Esophagus muscularis mucosa (tissue), 4 donors: ENCODE measurements around the gene NEDD9. TPM values are rescaled to one million over a fixed set of nuclear protein-coding genes. Genes with fewer than 3 reads are reported as not detected.

Experiments used
- DNase-seq: peaks from one replicate; pipeline ENCODE4 v3.0.0-alpha.2; 2017; ENCODE audit errors: extremely low spot score
- H3K27ac ChIP-seq, 4 donors: fragments of 200-600 bp; sonication (generic); replicated peaks in 1 of 4; 1 replicate in 3 of 4; 2 replicates in 1 of 4; pipeline ENCODE4 v1.5.1; 2016 to 2019; ENCODE audit warnings: mild to moderate bottlenecking in 1 of 4
- H3K27me3 ChIP-seq, 4 donors: fragments of 200-600 bp; sonication (generic); one replicate each; pipeline versions ENCODE4 v1.5.1 to v1.6.0; 2016 to 2019
- H3K36me3 ChIP-seq, 4 donors: fragments of 200-600 bp; sonication (generic); one replicate each; pipeline ENCODE4 v1.5.1; 2016 to 2019
- H3K4me1 ChIP-seq, 4 donors: fragments of 200-600 bp; sonication (generic); one replicate each; pipeline ENCODE4 v1.5.1; 2016 to 2019
- H3K4me3 ChIP-seq, 4 donors: fragments of 200-600 bp; sonication (generic); 1 replicate in 2 of 4; 2 replicates in 2 of 4; pipeline ENCODE4 v1.5.1; 2016 to 2019; ENCODE audit warnings: mild to moderate bottlenecking in 4 of 4, moderate library complexity in 1 of 4
- H3K9me3 ChIP-seq, 4 donors: fragments of 200-600 bp; sonication (generic); 1 replicate in 3 of 4; 2 replicates in 1 of 4; pipeline ENCODE4 v1.5.1; 2016 to 2019
- CTCF ChIP-seq, 3 experiments: fragments of 200-600 bp in 2 of 3; fragments of 450-650 bp in 1 of 3; sonication (generic) in 2 of 3; IDR thresholded peaks; one replicate each; pipeline ENCODE4 v1.5.1; 2017 to 2019; ENCODE audit warnings: antibody characterized with exemption in 3 of 3, mild to moderate bottlenecking in 2 of 3, moderate library complexity in 1 of 3
- EP300 ChIP-seq: sonication (generic); formaldehyde crosslinking; IDR thresholded peaks from one replicate; pipeline ENCODE4 v1.6.1; 2017; ENCODE audit warnings: antibody characterized with exemption
- POLR2A ChIP-seq: fragments of 450-650 bp; IDR thresholded peaks from one replicate; pipeline ENCODE4 v1.6.1; 2017; ENCODE audit warnings: antibody characterized with exemption, moderate library complexity, mild to moderate bottlenecking, low read depth
- POLR2AphosphoS5 ChIP-seq, 2 donors: sonication (generic); formaldehyde crosslinking; IDR thresholded peaks; one replicate each; pipeline ENCODE4 v1.6.1; 2017; ENCODE audit warnings: antibody characterized with exemption in 2 of 2
- WGBS: methylation state at CpG from one replicate; pipeline ENCODE4 v1.1.5; 2018; 5-methylcytosine and 5-hydroxymethylcytosine counted together
- intact Hi-C: fragments of 100-400 bp; cut with DNase I; formaldehyde crosslinking; loops from one replicate; pipeline ENCODE4 v1.15.1; 2023
- total RNA-seq, 4 donors: library from RNA; depleted of rRNA; stranded (reverse); fragments of >200 nt; gene quantifications; one replicate each; pipeline versions ENCODE4 v1.1.0 to v1.2.1, GENCODE V29; 2016

NEDD9 gene
- total RNA-seq, 4 donors from 2014 or later, result 18.3 to 47.2 (median 32.9) TPM

GRCh38 chr6:11218538-11219399, 13.7 kb downstream of the NEDD9 start:
- no peak overlapping the region for H3K4me3 ChIP-seq
- peak overlapping the region; percentile 52 to 82 (median 74) for H3K27ac ChIP-seq
- intact Hi-C loops, result no loop called here
- H3K36me3 ChIP-seq, result peaks cover 0 to 16% (median 0%) of the 10 kb centered on the region in 4 donors
- TF ChIP-seq POLR2AphosphoS5 (IDR thresholded peaks at IDR 0.05) (peak; percentile 76 to 77), EP300 (peak; percentile 60), CTCF (IDR thresholded peaks at IDR 0.05) (no peak)
- H3K9me3 ChIP-seq, result no peaks in the 10 kb centered on the region
- DNase-seq, result no peak
- H3K4me1 ChIP-seq, result peaks cover 62 to 83% (median 80%) of the 10 kb centered on the region in 4 donors
- WGBS, result 78% methylated on average over 12 of the region's 12 CpGs
- H3K27me3 ChIP-seq, result no peaks in the 10 kb centered on the region

DNA sequence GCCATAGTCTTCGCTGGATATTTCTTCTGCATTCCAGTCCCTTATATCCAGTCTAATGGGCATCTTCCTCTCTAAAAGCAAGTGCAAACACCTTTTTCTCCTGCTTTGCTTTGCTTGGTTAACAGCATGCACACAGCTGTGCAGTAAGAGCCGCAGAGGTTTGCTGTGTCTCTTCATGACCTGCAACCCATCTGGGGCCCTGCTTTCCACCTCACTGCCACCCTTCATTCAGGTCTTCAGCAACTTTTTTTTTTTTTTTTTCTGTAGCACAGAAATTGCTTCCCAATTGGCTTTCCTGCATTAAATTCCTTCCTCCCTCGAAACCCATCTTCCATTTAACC, 14.4 kb downstream of the NEDD9 start:
- intact Hi-C loops, result no loop called here
- Histone ChIP-seq H3K27ac (peak overlapping the region; percentile 52 to 82 (median 74)), H3K9me3 (no peaks in the 10 kb centered on the region), H3K4me3 (no peak overlapping the region), H3K4me1 (peaks cover 69 to 88% (median 87%) of the 10 kb centered on the region in 4 donors), H3K36me3 (peaks cover 0 to 19% (median 0%) of the 10 kb centered on the region in 4 donors), H3K27me3 (no peaks in the 10 kb centered on the region)
- TF ChIP-seq CTCF (IDR thresholded peaks at IDR 0.05) (no peak), POLR2A (no peak), POLR2AphosphoS5 (IDR thresholded peaks at IDR 0.05) (no peak), EP300 (no peak)
- WGBS, result 93% methylated on average over 3 of the region's 3 CpGs
- no peak for DNase-seq

GRCh38 chr6:11217360-11218101, 14.9 kb downstream of the NEDD9 start:
- WGBS, result 68% methylated on average over 4 of the region's 4 CpGs
- DNase-seq, result no peak
- intact Hi-C loops, result no loop called here
- peaks cover 0 to 25% (median 0%) of the 10 kb centered on the region in 4 donors for H3K36me3 ChIP-seq
- H3K4me1 ChIP-seq, result peaks cover 69 to 92% (median 90%) of the 10 kb centered on the region in 4 donors
- H3K27ac ChIP-seq, result peak overlapping the region; percentile 52 to 82 (median 74)
- H3K27me3 ChIP-seq, result no peaks in the 10 kb centered on the region
- TF ChIP-seq EP300, result no peak
- TF ChIP-seq POLR2AphosphoS5 (IDR thresholded peaks at IDR 0.05), result no peak
- no peak for TF ChIP-seq POLR2A
- no peak for TF ChIP-seq CTCF (IDR thresholded peaks at IDR 0.05)
- H3K9me3 ChIP-seq, result no peaks in the 10 kb centered on the region
- H3K4me3 ChIP-seq, result no peak overlapping the region

- DNase-seq, result no peak
- 81% methylated on average over 7 of the region's 7 CpGs for WGBS
- peak overlapping the region; percentile 71 to 82 (median 76) for H3K27ac ChIP-seq
- no peaks in the 10 kb centered on the region for H3K27me3 ChIP-seq
- intact Hi-C loops, result no loop called here
- no peak overlapping the region for H3K4me3 ChIP-seq
- peaks cover 0 to 33% (median 0%) of the 10 kb centered on the region in 4 donors for H3K36me3 ChIP-seq
- TF ChIP-seq POLR2AphosphoS5 (IDR thresholded peaks at IDR 0.05), result no peak
- H3K4me1 ChIP-seq, result peaks cover 75 to 96% (median 93%) of the 10 kb centered on the region in 4 donors
- no peaks in the 10 kb centered on the region for H3K9me3 ChIP-seq
These were observed 16.7 kb downstream of the NEDD9 start for GRCh38 chr6:11215773-11216172.

GRCh38 chr6:11214901-11215300, 17.6 kb downstream of the NEDD9 start:
- WGBS, result 87% methylated on average over 9 of the region's 9 CpGs
- intact Hi-C loops, result no loop called here

More at GRCh38 chr6:11214901-11215300, 17.6 kb downstream of the NEDD9 start:
- Histone ChIP-seq H3K9me3 (no peaks in the 10 kb centered on the region), H3K4me3 (no peak overlapping the region), H3K27me3 (no peaks in the 10 kb centered on the region), H3K36me3 (peaks cover 0 to 27% (median 0%) of the 10 kb centered on the region in 4 donors), H3K4me1 (peaks cover 81 to 96% (median 94%) of the 10 kb centered on the region in 4 donors), H3K27ac (peak overlapping the region; percentile 71 to 82 (median 76))
- TF ChIP-seq CTCF (IDR thresholded peaks at IDR 0.05), result no peak
- no peak for TF ChIP-seq POLR2A
- DNase-seq, result no peak
